GM23248 (cell line): ENCODE data around the gene TARBP2. TPM values are rescaled to one million over a fixed set of nuclear protein-coding genes. Genes with fewer than 3 reads are reported as not detected.

Source experiments
- DNase-seq: peaks from one replicate; pipeline ENCODE4 v3.0.0-alpha.2; 2015
- H2AFZ ChIP-seq: fragments of 200-600 bp; sonication (generic); 2 replicates; pipeline ENCODE4 v1.6.1; 2016; ENCODE audit warnings: antibody characterized with exemption
- H3F3A ChIP-seq: fragments of 200-600 bp; sonication (generic); 2 replicates; pipeline ENCODE4 v1.6.1; 2016; ENCODE audit warnings: mild to moderate bottlenecking, antibody characterized with exemption, mixed run types; ENCODE audit not compliant: insufficient read depth
- H3K27ac ChIP-seq: fragments of 200-600 bp; sonication (generic); 2 replicates; pipeline ENCODE4 v1.5.1; 2016; ENCODE audit warnings: mild to moderate bottlenecking
- H3K27me3 ChIP-seq: fragments of 200-600 bp; sonication (generic); replicated peaks from 2 replicates; pipeline ENCODE4 v1.6.1; 2016; ENCODE audit warnings: mild to moderate bottlenecking; ENCODE audit not compliant: insufficient read depth
- H3K36me3 ChIP-seq: fragments of 200-600 bp; sonication (generic); 2 replicates; pipeline ENCODE4 v1.6.1; 2016; ENCODE audit warnings: low read depth, mild to moderate bottlenecking
- H3K4me1 ChIP-seq: fragments of 200-600 bp; sonication (generic); 2 replicates; pipeline ENCODE4 v1.6.1; 2016; ENCODE audit warnings: mild to moderate bottlenecking; ENCODE audit not compliant: insufficient read depth
- H3K4me2 ChIP-seq: fragments of 200-600 bp; sonication (generic); one replicate; pipeline ENCODE4 v1.6.1; 2016; ENCODE audit warnings: mild to moderate bottlenecking; ENCODE audit not compliant: unreplicated experiment
- H3K4me3 ChIP-seq: fragments of 200-600 bp; sonication (generic); 2 replicates; pipeline ENCODE4 v1.5.1; 2016; ENCODE audit warnings: mild to moderate bottlenecking
- H3K79me2 ChIP-seq: fragments of 200-600 bp; sonication (generic); 2 replicates; pipeline ENCODE4 v1.6.1; 2016; ENCODE audit warnings: mild to moderate bottlenecking; ENCODE audit not compliant: insufficient read depth
- H3K9ac ChIP-seq: fragments of 200-600 bp; sonication (generic); 2 replicates; pipeline ENCODE4 v1.6.1; 2016; ENCODE audit warnings: mild to moderate bottlenecking
- H3K9me2 ChIP-seq: fragments of 200-600 bp; sonication (generic); 2 replicates; pipeline ENCODE4 v1.6.1; 2016; ENCODE audit warnings: mixed run types, mild to moderate bottlenecking, moderate library complexity; ENCODE audit not compliant: insufficient read depth
- H3K9me3 ChIP-seq: fragments of 200-600 bp; sonication (generic); one replicate; pipeline ENCODE4 v1.6.1; 2017; ENCODE audit warnings: low read depth
- H4K20me1 ChIP-seq: fragments of 200-600 bp; sonication (generic); 2 replicates; pipeline ENCODE4 v1.6.0; 2016; ENCODE audit not compliant: insufficient read depth
- EZH2 ChIP-seq: fragments of 200-600 bp; sonication (generic); IDR thresholded peaks from 2 replicates; pipeline ENCODE4 v1.6.1; 2018; ENCODE audit warnings: antibody characterized with exemption, mild to moderate bottlenecking; ENCODE audit not compliant: insufficient read depth, poor library complexity, severe bottlenecking
- EZH2phosphoT487 ChIP-seq: fragments of 200-600 bp; sonication (generic); IDR thresholded peaks from 2 replicates; pipeline ENCODE4 v1.6.1; 2018; ENCODE audit warnings: antibody characterized with exemption, moderate library complexity, mild to moderate bottlenecking, low read depth; ENCODE audit not compliant: insufficient read depth
- WGBS, 2 experiments: methylation state at CpG; one replicate each; pipeline ENCODE4 v1.1.6; 2015 to 2017; ENCODE audit warnings: low lambda C conversion rate in 2 of 2, low coverage in 1 of 2; ENCODE audit errors: missing lambda C conversion rate in 2 of 2; 5-methylcytosine and 5-hydroxymethylcytosine counted together
- in situ Hi-C: fragments of 300-500 bp; cut with MboI; formaldehyde crosslinking; loops from 2 replicates; pipeline ENCODE4 v1.15.0; 2020
- polyA plus RNA-seq: library from polyadenylated mRNA; unstranded; fragments of >200 nt; fragmentation: Nextera tagmentation; extraction: Ambion mirVana; gene quantifications from 2 replicates; pipeline ENCODE4 v1.2.1, GENCODE V29; 2016
- total RNA-seq: library from RNA; depleted of rRNA; stranded (reverse); fragments of >200 nt; shearing (Covaris generic); gene quantifications from 2 replicates; pipeline ENCODE4 v1.2.3, GENCODE V29; 2014; rRNA removed

TARBP2 gene, protein sequence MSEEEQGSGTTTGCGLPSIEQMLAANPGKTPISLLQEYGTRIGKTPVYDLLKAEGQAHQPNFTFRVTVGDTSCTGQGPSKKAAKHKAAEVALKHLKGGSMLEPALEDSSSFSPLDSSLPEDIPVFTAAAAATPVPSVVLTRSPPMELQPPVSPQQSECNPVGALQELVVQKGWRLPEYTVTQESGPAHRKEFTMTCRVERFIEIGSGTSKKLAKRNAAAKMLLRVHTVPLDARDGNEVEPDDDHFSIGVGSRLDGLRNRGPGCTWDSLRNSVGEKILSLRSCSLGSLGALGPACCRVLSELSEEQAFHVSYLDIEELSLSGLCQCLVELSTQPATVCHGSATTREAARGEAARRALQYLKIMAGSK
- total RNA-seq (40.1 and 54.1 TPM in 2 replicates), polyA plus RNA-seq (32.1 and 36.0 TPM in 2 replicates)

DNA sequence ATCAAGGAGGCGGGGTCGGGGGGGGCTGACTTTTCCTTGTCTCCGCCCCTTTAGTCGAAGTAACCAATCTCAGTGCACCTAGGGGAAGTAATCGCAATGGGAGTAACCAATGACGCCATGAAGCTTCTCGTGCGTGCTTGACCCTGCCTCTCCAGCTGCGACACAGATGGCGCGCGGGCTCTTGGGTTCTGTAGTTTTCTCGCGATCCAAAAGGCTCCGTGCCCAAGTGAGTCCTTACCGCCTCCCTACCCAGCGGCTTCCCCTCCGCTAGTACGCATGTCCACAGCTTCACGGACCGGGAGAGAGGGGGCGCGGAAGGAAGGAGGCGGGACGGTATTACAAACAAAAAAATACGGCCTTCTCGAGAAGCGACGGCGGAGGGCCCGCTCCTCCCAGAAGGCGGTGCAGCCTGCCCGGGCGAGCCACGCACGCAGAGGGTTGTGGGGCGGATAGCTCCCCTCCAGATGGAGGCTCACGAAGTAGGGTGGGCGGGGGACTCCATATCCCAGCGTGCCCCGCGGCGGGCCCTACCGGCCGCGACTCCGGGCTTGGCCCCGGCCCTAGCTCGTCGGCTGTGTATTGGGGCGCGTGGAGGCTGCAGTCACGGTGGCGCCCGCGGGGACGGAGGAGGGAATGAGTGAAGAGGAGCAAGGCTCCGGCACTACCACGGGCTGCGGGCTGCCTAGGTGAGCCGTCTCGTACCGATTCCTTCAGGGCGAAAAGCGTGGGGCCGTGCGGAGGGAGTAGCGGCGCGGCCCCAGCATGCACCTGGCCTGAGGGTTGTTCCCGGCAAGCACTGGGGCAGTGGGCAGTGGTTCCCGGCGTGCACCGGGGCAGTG, at the start of gene TARBP2:
Gene TARBP2, plus strand, starts transcription at position 508 of the 839 bp plus-strand sequence. Its CDS starts 126 bp downstream, at position 634.
- Histone ChIP-seq H3K9ac (peak within 1 kb of the TSS; percentile 95), H3K4me2 (peak within 1 kb of the TSS; percentile 91), H3K9me3 (no peaks in the 10 kb centered on the region), H3K27ac (peak within 1 kb of the TSS; percentile 99), H3K27me3 (no peaks in the 10 kb centered on the region), H3K4me3 (peak within 1 kb of the TSS; percentile 81), H3K79me2 (peaks cover 51% of the 10 kb centered on the region), H2AFZ (peak within 1 kb of the TSS; percentile 74), H3K9me2 (no peaks in the 10 kb centered on the region), H3K4me1 (peaks cover 42% of the 10 kb centered on the region), H3F3A (peaks cover 29% of the 10 kb centered on the region), H4K20me1 (no peaks in the 10 kb centered on the region), H3K36me3 (no peaks in the 10 kb centered on the region)
- peak; percentile 100 for DNase-seq
- no peak for TF ChIP-seq EZH2
- no peak for TF ChIP-seq EZH2phosphoT487
- in situ Hi-C loops, result no loop called here
- WGBS, 2 experiments, result 0 to 1% methylated on average over 70 to 72 of the region's 74 CpGs

DNA sequence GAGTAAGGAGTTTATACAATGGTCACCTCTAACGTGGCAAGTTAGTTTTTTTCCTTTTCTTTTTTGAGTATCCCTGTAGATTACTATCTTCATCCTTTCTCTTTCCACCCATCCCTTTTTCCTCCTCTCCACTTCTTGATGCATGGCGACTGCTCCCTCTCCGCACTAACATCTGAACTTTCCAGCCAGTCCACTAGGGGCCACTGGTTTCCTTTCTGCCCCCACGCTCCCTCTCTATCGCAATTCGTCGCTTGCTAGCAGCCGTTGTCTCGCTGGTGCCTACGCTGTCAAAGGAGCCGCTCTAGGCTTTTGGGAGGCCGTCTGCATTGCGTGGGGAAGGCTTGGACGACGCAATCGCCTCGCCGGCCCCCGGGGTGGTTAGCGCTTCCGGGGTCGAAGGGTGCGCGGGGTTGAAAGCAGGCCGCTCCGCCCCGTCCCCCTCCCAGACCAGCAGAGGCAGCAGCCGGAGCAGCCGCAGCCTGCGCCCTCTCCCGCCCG, 49.4 kb upstream of the TARBP2 start, which contains the start of gene PCBP2:
Gene PCBP2, plus strand, starts transcription at position 442 of the 498 bp plus-strand sequence. CDS start 2,699 bp downstream, outside the sequence.
- Histone ChIP-seq H3K9ac (peak within 1 kb of the TSS; percentile 99), H3K79me2 (peaks cover 45% of the 10 kb centered on the region), H3K9me2 (no peaks in the 10 kb centered on the region), H4K20me1 (peaks cover 30% of the 10 kb centered on the region), H3F3A (peaks cover 50% of the 10 kb centered on the region), H2AFZ (peak within 1 kb of the TSS; percentile 90), H3K9me3 (no peaks in the 10 kb centered on the region), H3K4me3 (peak within 1 kb of the TSS; percentile 99), H3K4me1 (peaks cover 14% of the 10 kb centered on the region), H3K4me2 (peak within 1 kb of the TSS; percentile 88), H3K27me3 (no peaks in the 10 kb centered on the region), H3K27ac (peak within 1 kb of the TSS; percentile 92), H3K36me3 (peaks cover 30% of the 10 kb centered on the region)
- no peak for TF ChIP-seq EZH2
- peak; percentile 100 for DNase-seq
- WGBS, 2 experiments, result 0 to 1% methylated on average over 19 to 30 of the region's 32 CpGs
- in situ Hi-C loops, result no loop called here

DNA sequence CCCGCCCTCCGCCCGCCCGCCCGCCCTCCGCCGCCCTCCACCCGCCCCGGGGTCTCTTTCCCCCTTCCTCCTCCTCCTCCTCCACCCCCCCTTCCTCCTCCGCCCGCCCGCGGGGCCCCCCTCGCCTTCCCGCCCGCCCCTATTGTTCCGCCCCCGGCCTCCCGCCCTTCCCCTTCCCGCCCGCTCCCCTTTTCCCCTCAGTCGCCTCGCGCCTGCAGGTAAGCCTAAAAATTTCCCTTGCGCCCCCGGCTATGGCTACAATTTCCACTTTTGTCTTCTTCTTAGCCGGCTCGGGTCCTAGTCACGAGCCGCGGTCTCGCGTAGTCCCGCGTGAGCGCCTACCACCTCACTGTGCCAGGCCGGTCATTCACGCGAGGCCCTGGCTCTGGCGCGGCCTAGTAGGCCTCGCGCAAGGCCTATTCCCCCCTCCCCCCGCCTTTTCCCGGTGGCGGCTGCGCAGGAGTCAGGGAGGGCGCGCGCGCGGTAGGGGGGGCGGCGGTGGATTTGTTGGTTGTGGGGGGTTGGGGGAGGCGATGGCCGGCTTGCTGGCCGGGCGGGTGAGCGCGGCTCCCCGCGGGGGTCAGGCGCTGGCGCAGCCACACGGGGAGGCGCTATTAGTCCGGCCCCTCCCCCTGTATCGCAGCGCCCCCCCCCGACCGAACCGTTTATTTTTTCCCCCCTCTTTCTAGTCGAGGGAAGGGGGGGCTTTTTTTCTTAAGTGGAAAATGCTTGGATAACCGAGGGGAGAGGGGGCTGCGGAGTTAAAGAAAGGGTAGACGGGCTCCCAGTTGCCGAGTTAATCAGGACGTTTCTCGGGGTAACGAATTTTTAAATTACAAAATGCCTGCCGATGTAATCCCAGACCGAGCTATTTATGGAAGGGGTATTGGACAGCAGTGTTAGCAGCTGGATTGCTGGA, 48.7 kb upstream of the TARBP2 start:
- Histone ChIP-seq H3K9ac (peak overlapping the region; percentile 99), H3K36me3 (peaks cover 37% of the 10 kb centered on the region), H3F3A (peaks cover 56% of the 10 kb centered on the region), H3K4me3 (peak overlapping the region; percentile 99), H3K79me2 (peaks cover 52% of the 10 kb centered on the region), H2AFZ (no peak overlapping the region), H4K20me1 (peaks cover 30% of the 10 kb centered on the region), H3K4me2 (peak overlapping the region; percentile 88), H3K27me3 (no peaks in the 10 kb centered on the region), H3K4me1 (peaks cover 14% of the 10 kb centered on the region), H3K9me3 (no peaks in the 10 kb centered on the region), H3K9me2 (no peaks in the 10 kb centered on the region), H3K27ac (peak overlapping the region; percentile 92)
- 1 to 2% methylated on average over 35 to 82 of the region's 82 CpGs for WGBS, 2 experiments
- in situ Hi-C loops, result no loop called here
- DNase-seq, result peak; percentile 92
- TF ChIP-seq EZH2 (no peak), EZH2phosphoT487 (no peak)
